T-helper 1 cell treated with Interleukin-12 subunit alpha and Interleukin-12 subunit beta and Interleukin-4 antibody, amounts not matched to agents 30 μg/mL and 1 μg/mL, for 36 hours (primary cell): Measurements from ENCODE around the gene PPP1R1B.

Experiments used
- H3K27ac Mint-ChIP-seq: one replicate; pipeline ENCODE4 v1.8.0; 2021; ENCODE audit warnings: mild to moderate bottlenecking, mixed read lengths
- H3K27me3 Mint-ChIP-seq: one replicate; pipeline ENCODE4 v1.8.0; 2021; ENCODE audit warnings: low read depth, mixed read lengths
- H3K36me3 Mint-ChIP-seq: one replicate; pipeline ENCODE4 v1.8.0; 2021; ENCODE audit warnings: low read depth, mixed read lengths
- H3K4me1 Mint-ChIP-seq: one replicate; pipeline ENCODE4 v1.8.0; 2021; ENCODE audit warnings: low read depth, mixed read lengths
- H3K4me3 Mint-ChIP-seq: one replicate; pipeline ENCODE4 v1.8.0; 2021; ENCODE audit warnings: mild to moderate bottlenecking, moderate library complexity, mixed read lengths
- H3K9me3 Mint-ChIP-seq: one replicate; pipeline ENCODE4 v1.8.0; 2021; ENCODE audit warnings: mixed read lengths

PPP1R1B gene

DNA sequence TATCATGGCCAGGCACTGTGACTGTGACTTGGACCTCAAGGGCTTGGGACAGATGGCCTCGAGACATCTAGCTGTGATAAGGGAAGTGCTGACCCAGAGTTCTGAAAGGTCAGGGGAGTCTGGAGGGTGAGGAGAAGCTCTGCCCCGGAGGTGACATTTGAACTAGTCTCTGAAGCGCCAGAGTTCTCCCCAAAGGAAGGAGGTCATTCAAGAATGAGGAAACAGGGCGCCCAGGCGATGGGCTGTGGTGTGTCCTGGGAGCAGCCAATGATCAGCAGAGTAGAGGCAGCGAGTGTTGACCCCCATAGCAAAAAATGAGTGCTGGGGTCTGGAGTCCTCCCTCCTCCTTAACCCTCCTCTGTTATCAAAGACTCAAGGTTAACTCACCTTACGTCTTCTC, 15.1 kb downstream of the PPP1R1B start:
- Mint-ChIP-seq H3K9me3 (no peaks in the 10 kb centered on the region), H3K27me3 (no peaks in the 10 kb centered on the region), H3K27ac (no peak overlapping the region), H3K4me3 (no peak overlapping the region), H3K4me1 (peaks cover 36% of the 10 kb centered on the region), H3K36me3 (peaks cover 11% of the 10 kb centered on the region)

DNA sequence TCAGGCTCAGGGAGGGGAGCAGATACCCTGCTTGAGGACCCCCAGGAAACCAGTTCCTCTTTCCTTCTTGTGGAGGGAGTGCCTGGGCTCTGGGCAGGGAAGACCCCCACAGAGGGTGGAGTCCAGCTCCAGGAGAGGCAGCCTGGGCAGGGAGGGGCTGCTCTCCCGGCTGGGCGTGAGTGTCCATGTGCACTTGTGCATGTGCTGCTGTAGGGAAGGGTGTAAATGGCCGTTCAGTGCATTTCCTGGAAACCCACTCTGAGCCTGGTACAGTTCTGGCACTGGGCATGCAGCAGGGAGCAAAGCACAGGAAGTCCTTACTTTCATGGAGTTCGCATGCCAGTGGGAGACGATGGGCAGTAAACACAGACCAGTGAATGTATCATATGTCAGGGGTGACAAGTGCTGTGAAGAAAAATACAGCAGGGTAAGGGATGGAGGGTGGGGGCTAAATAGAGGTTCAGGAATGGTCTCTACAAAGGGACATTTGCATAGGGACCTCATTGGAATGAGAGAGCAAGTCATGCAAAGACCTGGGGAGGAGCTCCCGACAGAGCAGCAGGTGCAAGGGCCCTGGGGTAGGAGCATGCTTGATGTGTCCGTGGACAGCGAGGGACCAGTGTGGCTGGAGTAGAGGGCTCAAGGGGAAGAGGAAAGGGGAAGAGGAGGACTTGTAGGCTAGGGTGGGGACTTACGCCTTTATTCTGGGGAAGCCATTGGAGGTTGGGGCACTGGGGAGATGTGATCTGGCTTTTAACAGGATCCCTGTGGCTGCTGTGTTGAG, 15.7 kb downstream of the PPP1R1B start:
- H3K9me3 Mint-ChIP-seq, result no peaks in the 10 kb centered on the region
- H3K4me3 Mint-ChIP-seq, result no peak overlapping the region
- H3K27me3 Mint-ChIP-seq, result no peaks in the 10 kb centered on the region
- peaks cover 36% of the 10 kb centered on the region for H3K4me1 Mint-ChIP-seq
- H3K27ac Mint-ChIP-seq, result peak overlapping the region; percentile 12
- peaks cover 11% of the 10 kb centered on the region for H3K36me3 Mint-ChIP-seq

- H3K9me3 Mint-ChIP-seq, result no peaks in the 10 kb centered on the region
- peaks cover 8% of the 10 kb centered on the region for H3K36me3 Mint-ChIP-seq
- no peak overlapping the region for H3K4me3 Mint-ChIP-seq
- no peak overlapping the region for H3K27ac Mint-ChIP-seq
- peaks cover 28% of the 10 kb centered on the region for H3K4me1 Mint-ChIP-seq
- H3K27me3 Mint-ChIP-seq, result no peaks in the 10 kb centered on the region
Measured at GRCh38 chr17:39643271-39643670, 16.5 kb downstream of the PPP1R1B start.

DNA sequence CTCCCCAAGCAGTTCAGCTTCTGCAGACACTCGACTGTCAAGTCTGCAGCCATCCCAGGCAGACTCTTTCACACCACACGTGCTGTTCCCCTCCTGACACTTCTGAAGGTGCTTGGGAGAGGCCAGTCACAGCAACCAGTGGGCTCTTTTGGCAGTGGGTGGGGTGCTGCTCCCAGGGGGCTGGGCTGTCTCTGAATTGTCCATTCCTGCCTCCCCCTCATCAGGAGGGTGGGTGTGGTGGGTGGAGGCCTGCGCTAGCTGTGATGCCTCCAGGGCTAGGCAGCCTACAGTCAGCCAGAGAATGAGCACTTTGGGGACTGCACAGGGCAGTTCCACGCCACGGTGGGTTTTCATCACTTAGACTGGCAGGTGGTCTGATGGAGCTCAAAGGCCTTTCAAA, 20.5 kb downstream of the PPP1R1B start:
- Mint-ChIP-seq H3K4me1 (peaks cover 11% of the 10 kb centered on the region), H3K27me3 (no peaks in the 10 kb centered on the region), H3K9me3 (no peaks in the 10 kb centered on the region), H3K4me3 (no peak overlapping the region), H3K27ac (no peak overlapping the region), H3K36me3 (peaks cover 4% of the 10 kb centered on the region)

- Mint-ChIP-seq H3K9me3 (no peaks in the 10 kb centered on the region), H3K4me1 (peaks cover 8% of the 10 kb centered on the region), H3K4me3 (no peak overlapping the region), H3K27me3 (no peaks in the 10 kb centered on the region), H3K27ac (no peak overlapping the region), H3K36me3 (peaks cover 5% of the 10 kb centered on the region)
Measured at GRCh38 chr17:39648616-39649366, 22.0 kb downstream of the PPP1R1B start.

GRCh38 chr17:39650121-39650579, 23.4 kb downstream of the PPP1R1B start:
- no peaks in the 10 kb centered on the region for H3K9me3 Mint-ChIP-seq
- no peaks in the 10 kb centered on the region for H3K27me3 Mint-ChIP-seq
- H3K4me1 Mint-ChIP-seq, result peaks cover 13% of the 10 kb centered on the region
- H3K36me3 Mint-ChIP-seq, result peaks cover 5% of the 10 kb centered on the region
- no peak overlapping the region for H3K27ac Mint-ChIP-seq
- H3K4me3 Mint-ChIP-seq, result no peak overlapping the region

GRCh38 chr17:39651923-39652586, 25.3 kb downstream of the PPP1R1B start:
- Mint-ChIP-seq H3K36me3 (peaks cover 8% of the 10 kb centered on the region), H3K27ac (peak overlapping the region; percentile 21), H3K9me3 (no peaks in the 10 kb centered on the region), H3K4me3 (no peak overlapping the region), H3K27me3 (no peaks in the 10 kb centered on the region), H3K4me1 (peaks cover 17% of the 10 kb centered on the region)

GRCh38 chr17:39652587-39653315, 26.0 kb downstream of the PPP1R1B start:
- Mint-ChIP-seq H3K9me3 (no peaks in the 10 kb centered on the region), H3K36me3 (peaks cover 8% of the 10 kb centered on the region), H3K4me1 (peaks cover 17% of the 10 kb centered on the region), H3K27me3 (no peaks in the 10 kb centered on the region), H3K4me3 (no peak overlapping the region), H3K27ac (no peak overlapping the region)

GRCh38 chr17:39653316-39653661, 26.5 kb downstream of the PPP1R1B start:
- peaks cover 8% of the 10 kb centered on the region for H3K36me3 Mint-ChIP-seq
- H3K4me3 Mint-ChIP-seq, result no peak overlapping the region
- no peak overlapping the region for H3K27ac Mint-ChIP-seq
- no peaks in the 10 kb centered on the region for H3K9me3 Mint-ChIP-seq
- no peaks in the 10 kb centered on the region for H3K27me3 Mint-ChIP-seq
- H3K4me1 Mint-ChIP-seq, result peaks cover 17% of the 10 kb centered on the region

GRCh38 chr17:39653662-39654331, 27.0 kb downstream of the PPP1R1B start:
- H3K4me1 Mint-ChIP-seq, result peaks cover 17% of the 10 kb centered on the region
- H3K9me3 Mint-ChIP-seq, result no peaks in the 10 kb centered on the region

GRCh38 chr17:39655105-39655504, 28.4 kb downstream of the PPP1R1B start:
- no peaks in the 10 kb centered on the region for H3K27me3 Mint-ChIP-seq
- peaks cover 17% of the 10 kb centered on the region for H3K4me1 Mint-ChIP-seq
- no peak overlapping the region for H3K4me3 Mint-ChIP-seq
- no peaks in the 10 kb centered on the region for H3K9me3 Mint-ChIP-seq
- peaks cover 6% of the 10 kb centered on the region for H3K36me3 Mint-ChIP-seq
- H3K27ac Mint-ChIP-seq, result no peak overlapping the region

More at GRCh38 chr17:39653662-39654331, 27.0 kb downstream of the PPP1R1B start:
- no peak overlapping the region for H3K4me3 Mint-ChIP-seq
- peak overlapping the region; percentile 29 for H3K27ac Mint-ChIP-seq
- no peaks in the 10 kb centered on the region for H3K27me3 Mint-ChIP-seq
- peaks cover 6% of the 10 kb centered on the region for H3K36me3 Mint-ChIP-seq

- Mint-ChIP-seq H3K4me1 (peaks cover 16% of the 10 kb centered on the region), H3K36me3 (peaks cover 13% of the 10 kb centered on the region), H3K4me3 (no peak overlapping the region), H3K27me3 (no peaks in the 10 kb centered on the region), H3K27ac (no peak overlapping the region), H3K9me3 (no peaks in the 10 kb centered on the region)
Measured at GRCh38 chr17:39658346-39658745, 31.6 kb downstream of the PPP1R1B start.

DNA sequence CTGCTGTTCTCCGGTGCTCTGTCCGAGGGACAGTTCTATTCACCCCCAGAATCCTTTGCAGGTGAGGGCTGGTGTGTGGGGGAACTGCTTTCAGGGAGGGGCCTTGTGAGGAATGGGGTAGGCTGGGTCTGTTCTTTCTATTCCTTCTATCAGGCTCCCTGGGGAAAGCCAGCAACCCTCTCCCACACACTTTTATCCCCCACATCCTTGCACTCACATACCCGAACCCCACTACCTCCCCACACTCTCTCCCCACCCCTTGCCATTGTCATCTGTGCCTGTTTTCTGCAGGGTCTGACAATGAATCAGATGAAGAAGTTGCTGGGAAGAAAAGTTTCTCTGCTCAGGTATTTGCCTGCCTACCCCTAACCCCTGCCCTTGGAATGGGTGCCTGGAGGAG, 32.0 kb downstream of the PPP1R1B start:
- H3K4me3 Mint-ChIP-seq, result no peak overlapping the region
- H3K9me3 Mint-ChIP-seq, result no peaks in the 10 kb centered on the region
- no peak overlapping the region for H3K27ac Mint-ChIP-seq
- no peaks in the 10 kb centered on the region for H3K27me3 Mint-ChIP-seq
- H3K4me1 Mint-ChIP-seq, result peaks cover 13% of the 10 kb centered on the region
- peaks cover 10% of the 10 kb centered on the region for H3K36me3 Mint-ChIP-seq
